Stimulated activated CD8-positive, alpha-beta memory T cell treated with anti-CD3 and anti-CD28 coated beads, Interleukin-15, amount 100 ng/mL, for 24 hours (primary cell): ENCODE results near the gene SESN1.

Experiments used
- DNase-seq: peaks from one replicate; pipeline ENCODE4 v3.0.0-alpha.2; 2020; ENCODE audit warnings: low read depth

The SESN1 gene

DNA sequence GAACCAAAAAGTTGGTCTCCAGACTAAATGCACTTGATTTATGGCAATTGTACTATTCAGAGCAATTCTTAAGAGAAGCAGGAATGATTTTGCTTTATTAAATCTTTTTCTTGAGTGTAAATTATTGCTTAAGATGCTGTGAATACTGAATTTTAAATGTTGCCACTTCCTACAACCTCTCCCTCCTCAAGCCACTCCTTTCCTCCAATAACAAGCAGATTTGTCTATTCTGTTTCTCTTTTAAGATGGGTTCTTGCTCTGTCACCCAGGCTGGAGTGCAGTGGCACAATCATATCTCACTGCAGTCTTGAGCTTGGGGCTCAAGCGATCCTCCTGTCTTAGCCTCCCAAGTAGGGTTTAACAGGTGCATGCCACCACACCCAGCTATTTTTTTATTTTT is 65.3 kb downstream of the SESN1 start:
- DNase-seq: no peak

- no peak for DNase-seq
Measured at GRCh38 chr6:109028439-109028838, 66.2 kb downstream of the SESN1 start.

DNA sequence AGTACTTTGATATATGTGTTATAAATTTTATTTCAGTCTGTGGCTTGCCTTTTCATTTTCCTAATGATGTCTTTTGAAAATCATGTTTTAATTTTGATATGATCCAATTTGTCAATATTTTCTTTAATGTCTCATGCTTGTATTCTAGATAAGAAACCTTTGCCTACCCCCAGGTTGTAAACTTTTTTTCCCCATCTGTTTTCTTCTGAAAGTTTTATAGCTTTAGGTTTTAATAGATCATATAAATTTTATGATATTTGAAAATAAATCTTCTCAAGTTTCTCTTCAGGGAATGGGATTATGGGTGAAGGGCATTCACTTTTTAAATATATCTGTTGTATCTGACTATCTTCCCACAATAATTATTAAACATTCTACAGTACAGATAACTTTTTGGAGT is 66.7 kb downstream of the SESN1 start:
- DNase-seq: no peak

DNA sequence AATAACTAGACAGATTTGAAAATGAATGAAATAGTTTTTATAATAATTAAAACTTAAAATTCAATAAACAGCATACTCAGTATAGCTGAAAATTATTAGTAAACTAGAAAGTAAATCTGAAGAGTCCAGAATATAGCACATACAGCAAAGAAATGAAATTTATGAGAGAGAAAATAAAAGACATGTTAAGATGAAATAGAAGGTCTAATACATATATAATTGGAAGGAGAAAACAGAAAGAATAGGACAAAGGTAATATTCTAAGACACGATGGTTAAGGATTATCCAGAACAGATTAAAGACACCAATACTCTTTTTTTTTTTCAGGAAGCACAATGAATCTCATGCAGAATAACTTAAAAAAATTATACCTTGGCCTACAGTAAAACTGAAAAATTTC is 69.0 kb downstream of the SESN1 start:
- no peak for DNase-seq

GRCh38 chr6:109024784-109025183 is 69.9 kb downstream of the SESN1 start:
- DNase-seq: no peak

- no peak for DNase-seq
Measured at GRCh38 chr6:109024368-109024767, 70.3 kb downstream of the SESN1 start.

DNA sequence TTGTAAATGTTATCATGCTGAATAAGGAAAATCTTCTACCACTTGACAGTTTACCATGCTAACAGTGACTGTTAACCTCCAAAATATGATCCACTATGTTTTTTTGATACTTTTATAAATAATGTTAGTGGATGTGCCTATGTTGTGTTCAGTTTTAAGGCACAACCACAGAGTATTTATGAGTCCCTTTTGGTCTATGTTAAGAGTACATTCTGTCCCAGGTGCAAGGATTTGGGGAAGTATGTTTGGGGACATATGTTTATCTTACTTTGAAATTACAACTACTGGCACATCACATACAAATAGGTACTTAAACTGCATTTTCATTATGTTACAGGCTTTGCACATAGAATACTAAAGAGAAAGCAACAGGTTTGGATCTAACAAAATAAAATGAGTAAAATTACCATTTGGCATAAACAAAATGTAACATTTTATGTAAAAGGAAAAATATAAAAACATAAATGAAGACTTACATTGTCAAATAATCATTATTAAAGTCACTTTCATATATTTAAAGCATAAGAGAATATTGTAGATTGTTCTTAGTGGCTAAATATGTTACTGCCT is 71.2 kb downstream of the SESN1 start:
- no peak for DNase-seq

- DNase-seq: no peak
Measured at GRCh38 chr6:109021870-109022269, 72.8 kb downstream of the SESN1 start.

GRCh38 chr6:109019911-109020310 is 74.7 kb downstream of the SESN1 start:
- no peak for DNase-seq

DNA sequence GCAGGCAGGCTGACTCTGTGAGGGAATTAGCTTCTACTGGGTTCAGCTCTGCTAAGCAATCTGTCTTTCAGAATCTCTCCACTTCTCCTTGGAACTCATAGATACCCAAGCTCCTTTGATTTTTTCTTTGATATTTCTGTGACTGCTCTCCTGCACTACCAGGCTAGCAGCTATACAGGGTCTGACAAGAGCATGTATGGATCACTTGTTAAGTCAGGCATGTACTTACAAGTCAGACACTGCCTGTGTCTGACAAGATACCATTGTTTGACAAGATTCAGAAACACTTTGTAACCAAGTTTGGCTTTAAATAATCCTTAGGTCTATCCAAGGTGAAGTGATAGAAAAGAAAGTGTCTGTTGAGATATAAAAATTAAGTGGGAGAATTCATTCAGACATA is 79.5 kb downstream of the SESN1 start:
- DNase-seq: no peak

DNA sequence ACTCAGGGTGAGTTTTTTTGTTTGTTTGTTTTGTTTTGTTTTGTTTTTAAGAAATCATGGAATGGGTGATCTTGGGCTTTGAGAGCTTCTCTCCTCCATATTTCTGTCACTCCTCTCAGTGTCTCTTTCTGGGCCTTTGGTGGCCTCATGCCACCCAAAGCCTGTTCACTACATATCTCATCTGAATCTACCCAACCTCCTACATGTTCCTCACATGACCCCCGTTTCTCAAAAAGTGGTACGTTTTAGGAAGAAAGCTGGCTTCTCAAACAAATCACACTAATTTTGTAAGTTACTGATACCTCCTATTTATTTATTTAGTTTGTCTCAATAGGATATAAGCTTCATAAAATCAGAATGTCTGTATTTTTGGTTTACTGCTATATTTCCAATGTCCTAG is 80.0 kb downstream of the SESN1 start:
- no peak for DNase-seq

DNA sequence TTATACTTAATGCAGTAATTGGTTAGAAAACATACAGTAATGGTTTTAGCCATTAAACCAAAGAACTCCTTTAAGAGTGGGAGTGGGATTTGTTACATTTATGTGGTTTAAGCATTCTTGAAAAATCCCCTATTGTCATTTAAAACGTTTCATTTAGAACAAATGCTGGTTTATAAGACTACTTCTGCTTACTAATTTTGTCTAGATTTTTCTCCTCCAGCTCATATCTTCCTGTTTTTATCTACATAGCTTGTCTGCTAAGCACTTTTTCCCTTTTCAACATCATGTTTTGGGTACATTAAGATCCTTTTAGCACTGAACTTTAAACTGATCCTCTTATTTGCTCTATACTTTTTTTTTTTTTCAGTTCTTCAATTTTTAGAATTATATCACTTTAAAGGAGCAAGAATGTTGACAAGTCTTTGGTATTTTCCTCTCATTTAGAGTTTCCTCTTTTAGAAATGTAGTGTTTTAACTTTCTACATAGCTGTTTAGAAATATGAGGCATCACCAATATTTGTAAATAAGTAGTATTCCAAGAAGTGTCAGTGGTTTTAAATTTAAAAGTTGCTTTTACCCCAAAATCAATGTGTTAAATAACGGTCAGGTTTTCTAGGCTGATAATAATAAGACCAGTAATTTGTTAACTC is 80.9 kb downstream of the SESN1 start:
- no peak for DNase-seq

DNA sequence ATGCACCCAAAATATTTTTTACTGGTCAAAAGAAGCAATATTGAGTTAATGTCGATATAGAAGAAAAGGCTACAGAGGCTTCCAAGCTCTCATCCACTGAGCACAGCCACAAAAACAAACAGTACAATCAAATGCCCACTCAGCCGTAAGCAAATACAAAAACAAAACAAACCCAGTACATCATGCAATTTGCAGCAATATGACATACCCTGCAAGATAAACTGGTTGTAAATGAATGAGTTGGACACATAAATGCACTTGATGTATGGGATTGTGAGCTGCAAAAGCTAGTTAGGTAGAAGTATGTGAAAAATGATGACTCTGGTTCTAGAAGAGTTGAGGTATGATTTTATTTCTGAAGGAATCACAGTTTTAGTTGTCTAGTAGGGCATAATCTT is 83.9 kb downstream of the SESN1 start:
- DNase-seq: no peak

- DNase-seq: no peak
Measured at GRCh38 chr6:109009962-109010704, 84.5 kb downstream of the SESN1 start.

DNA sequence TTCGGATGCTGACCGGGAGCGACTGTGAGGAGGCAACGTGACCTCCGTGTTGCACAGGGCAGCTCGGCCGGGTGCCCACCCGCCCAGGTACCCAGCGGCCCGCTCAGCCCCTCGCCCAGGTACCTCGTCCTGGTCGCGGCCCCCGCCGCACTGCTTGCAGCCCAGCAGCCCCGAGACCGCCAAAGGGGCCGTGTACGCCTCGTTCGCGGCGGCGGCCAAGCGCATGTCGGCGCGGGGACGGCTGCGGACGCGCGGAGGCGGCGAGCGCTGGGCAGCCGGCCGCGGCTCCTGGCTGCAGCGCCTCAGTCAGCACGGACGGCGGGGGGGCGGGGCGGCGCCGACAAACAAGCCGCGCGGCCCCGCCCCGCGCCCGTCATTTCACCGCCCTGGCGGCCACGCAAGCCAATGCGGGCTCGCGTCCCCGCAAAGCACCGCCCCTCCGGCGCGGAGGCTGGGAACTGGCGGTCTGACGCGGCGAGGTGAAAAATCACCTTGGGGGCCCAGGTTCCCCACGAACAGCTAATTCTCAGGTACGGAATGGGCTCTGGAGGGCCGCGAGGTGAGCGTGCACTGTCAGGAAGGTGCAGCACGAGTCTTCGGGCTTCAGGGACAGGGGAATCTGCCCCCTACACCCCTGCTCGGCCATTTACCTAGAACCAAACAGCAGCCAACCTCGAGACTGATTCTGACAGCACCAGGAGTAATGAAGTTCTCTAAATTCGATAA is 85.2 kb downstream of the SESN1 start:
- peak; percentile 81 for DNase-seq

GRCh38 chr6:109008537-109009235 is 86.0 kb downstream of the SESN1 start:
- no peak for DNase-seq

DNA sequence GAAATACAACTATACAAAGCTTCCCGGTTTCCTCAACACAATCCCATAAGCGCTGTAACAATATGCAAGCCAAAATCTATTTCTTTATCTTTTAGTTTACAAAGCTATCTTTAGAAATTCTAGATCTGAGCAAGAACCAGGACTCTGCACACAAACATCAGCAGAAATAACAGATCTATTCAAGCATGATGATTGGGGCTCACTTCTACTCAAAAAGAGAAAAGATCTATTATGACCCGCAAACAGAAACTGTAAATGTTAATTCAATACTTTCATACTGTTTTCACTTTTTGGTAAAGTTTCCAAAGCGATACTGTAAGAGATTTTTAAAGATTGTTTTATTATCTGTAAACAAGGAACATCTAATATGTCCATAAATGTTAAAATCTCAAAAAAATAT is 86.6 kb downstream of the SESN1 start:
- DNase-seq: no peak

GRCh38 chr6:109007521-109007920 is 87.1 kb downstream of the SESN1 start:
- DNase-seq: no peak

GRCh38 chr6:109006818-109007217 is 87.8 kb downstream of the SESN1 start:
- DNase-seq: no peak

GRCh38 chr6:109002882-109003281 is 91.8 kb downstream of the SESN1 start:
- no peak for DNase-seq

- DNase-seq: no peak
Measured at GRCh38 chr6:109002051-109002697, 92.5 kb downstream of the SESN1 start.
